Mesendoderm (in vitro differentiated cells): ENCODE results near the gene CKAP2.
"Not testable (repeated sequence)": the region's sequence is repeated elsewhere in the genome, so short reads cannot be mapped to it uniquely, and the experiment has no call there.

ENCODE experiments used
- DNase-seq: peaks from one replicate; pipeline ENCODE4 v3.0.0; 2013
- H2AK5ac ChIP-seq: 2 replicates; pipeline ENCODE4 v1.6.1; 2013; ENCODE audit warnings: low read length, inconsistent platforms
- H2BK120ac ChIP-seq: 2 replicates; pipeline ENCODE4 v1.6.1; 2013; ENCODE audit warnings: low read depth, mild to moderate bottlenecking, low read length, moderate library complexity, mixed read lengths
- H2BK15ac ChIP-seq: replicated peaks from 2 replicates; pipeline ENCODE4 v1.6.1; 2013; ENCODE audit warnings: low read depth, mild to moderate bottlenecking, moderate library complexity
- H2BK5ac ChIP-seq: 2 replicates; pipeline ENCODE4 v1.6.1; 2013; ENCODE audit warnings: low read length, inconsistent platforms
- H3K18ac ChIP-seq: 2 replicates; pipeline ENCODE4 v1.6.1; 2013; ENCODE audit warnings: mild to moderate bottlenecking, low read length, mixed read lengths
- H3K23ac ChIP-seq: one replicate; pipeline ENCODE4 v1.6.1; 2013; ENCODE audit warnings: low read length
- H3K27ac ChIP-seq: 2 replicates; pipeline ENCODE4 v1.5.1; 2013; ENCODE audit warnings: low read depth, mild to moderate bottlenecking, inconsistent platforms, low read length, moderate library complexity
- H3K27me3 ChIP-seq: 2 replicates; pipeline ENCODE4 v1.6.1; 2013; ENCODE audit warnings: low read length, control low read depth, mild to moderate bottlenecking, inconsistent platforms; ENCODE audit not compliant: insufficient read depth, poor library complexity
- H3K36me3 ChIP-seq: 2 replicates; pipeline ENCODE4 v1.6.1; 2013; ENCODE audit warnings: low read length, inconsistent platforms; ENCODE audit not compliant: control insufficient read depth, insufficient read depth
- H3K4ac ChIP-seq: one replicate; pipeline ENCODE4 v1.6.1; 2013; ENCODE audit warnings: low read depth, mild to moderate bottlenecking, low read length, moderate library complexity
- H3K4me1 ChIP-seq: 2 replicates; pipeline ENCODE4 v1.6.1; 2013; ENCODE audit warnings: low read depth, low read length, inconsistent platforms; ENCODE audit not compliant: control insufficient read depth
- H3K4me2 ChIP-seq: 2 replicates; pipeline ENCODE4 v1.6.1; 2013; ENCODE audit warnings: low read length
- H3K4me3 ChIP-seq: 2 replicates; pipeline ENCODE4 v1.5.1; 2013; ENCODE audit warnings: mild to moderate bottlenecking, low read length
- H3K56ac ChIP-seq: one replicate; pipeline ENCODE4 v1.6.1; 2013; ENCODE audit warnings: low read length
- H3K79me1 ChIP-seq: 2 replicates; pipeline ENCODE4 v1.6.1; 2013; ENCODE audit warnings: low read length, inconsistent platforms
- H3K79me2 ChIP-seq: 2 replicates; pipeline ENCODE4 v1.6.1; 2013; ENCODE audit warnings: mild to moderate bottlenecking, low read length; ENCODE audit not compliant: control insufficient read depth, insufficient read depth
- H3K9ac ChIP-seq: 2 replicates; pipeline ENCODE4 v1.6.1; 2013; ENCODE audit warnings: low read length, inconsistent platforms
- H4K5ac ChIP-seq: one replicate; pipeline ENCODE4 v1.6.1; 2013; ENCODE audit warnings: low read length
- H4K8ac ChIP-seq: one replicate; pipeline ENCODE4 v1.6.1; 2013; ENCODE audit warnings: low read depth, mild to moderate bottlenecking, control low read depth, low read length, moderate library complexity
- WGBS: extraction: QIAGEN DNeasy Blood & Tissue Kit; methylation state at CpG from one replicate; pipeline ENCODE4 v1.1.7; 2013; ENCODE audit warnings: low lambda C conversion rate, missing lambda C conversion rate; ENCODE audit not compliant: insufficient coverage; ENCODE audit errors: extremely low coverage; 5-methylcytosine and 5-hydroxymethylcytosine counted together

Gene CKAP2

GRCh38 chr13:52523323-52523722, 68.0 kb downstream of the CKAP2 start:
- not testable (repeated sequence) for H2BK5ac ChIP-seq, H3K4me1 ChIP-seq, H3K56ac ChIP-seq, H4K8ac ChIP-seq, H3K4ac ChIP-seq, H2AK5ac ChIP-seq, H3K36me3 ChIP-seq, H3K9ac ChIP-seq, H3K18ac ChIP-seq, H2BK120ac ChIP-seq, H3K4me2 ChIP-seq, H3K4me3 ChIP-seq, H3K27ac ChIP-seq, H3K79me1 ChIP-seq, H3K23ac ChIP-seq, H2BK15ac ChIP-seq, DNase-seq, H4K5ac ChIP-seq, H3K79me2 ChIP-seq, H3K27me3 ChIP-seq
- WGBS: no CpG with 5 or more reads among the region's 6 CpGs
